GM10248 (cell line): ENCODE data around the gene FUT9.

ENCODE experiments used
- CTCF ChIA-PET: fragments of 300-600 bp; sonication (Branson Sonifier 250); formaldehyde crosslinking; extraction: SDS; loops from one replicate; lab custom pipeline; 2021; ENCODE audit warnings: antibody characterized with exemption; lab: Yijun Ruan, JAX
- POLR2A ChIA-PET: fragments of 350-650 bp; sonication (Branson Sonifier 250); formaldehyde crosslinking; extraction: SDS; loops from one replicate; lab custom pipeline; 2020; ENCODE audit warnings: antibody characterized with exemption; lab: Yijun Ruan, JAX
- DNase-seq: peaks from one replicate; pipeline ENCODE4 v3.0.0; 2012; ENCODE audit errors: extremely low spot score
- TF ChIP-seq, protein P1 (sequence below): IDR thresholded peaks from 2 replicates; pipeline ENCODE4 v1.5.1; 2012; ENCODE audit warnings: mild to moderate bottlenecking, low read depth; ENCODE audit errors: extremely low read depth, missing control alignments, control extremely low read depth

The FUT9 gene

GRCh38 chr6:96213784-96214183 is 198.0 kb downstream of the FUT9 start:
- DNase-seq = no peak

DNA sequence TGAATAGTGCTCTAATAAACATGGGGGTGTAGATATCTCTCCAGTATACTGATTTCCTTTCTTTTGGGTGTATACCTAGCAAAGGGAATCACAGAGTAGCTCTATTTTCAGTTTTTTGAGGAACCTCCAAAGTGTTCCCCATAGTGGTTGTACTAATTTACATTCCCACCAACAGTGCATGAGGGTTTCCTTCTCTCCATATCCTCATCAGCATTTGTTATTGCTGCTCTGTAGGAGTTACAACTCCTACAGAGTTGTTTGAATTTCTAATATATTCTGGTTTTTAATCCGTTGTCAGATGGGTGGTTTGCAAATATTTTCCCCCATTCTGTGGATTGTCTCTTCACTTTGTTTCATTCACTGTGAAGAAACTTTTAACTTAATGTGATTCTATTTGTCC is 207.9 kb downstream of the FUT9 start:
- no peak for DNase-seq
- CTCF ChIA-PET = interaction anchor here (1.0 kb wide), 1 partner anchor 14 kb away, joined by 3 read pairs; no protein-coding TSS in a partner anchor
- POLR2A ChIA-PET = no interaction called here
- TF ChIP-seq, protein P1, sequence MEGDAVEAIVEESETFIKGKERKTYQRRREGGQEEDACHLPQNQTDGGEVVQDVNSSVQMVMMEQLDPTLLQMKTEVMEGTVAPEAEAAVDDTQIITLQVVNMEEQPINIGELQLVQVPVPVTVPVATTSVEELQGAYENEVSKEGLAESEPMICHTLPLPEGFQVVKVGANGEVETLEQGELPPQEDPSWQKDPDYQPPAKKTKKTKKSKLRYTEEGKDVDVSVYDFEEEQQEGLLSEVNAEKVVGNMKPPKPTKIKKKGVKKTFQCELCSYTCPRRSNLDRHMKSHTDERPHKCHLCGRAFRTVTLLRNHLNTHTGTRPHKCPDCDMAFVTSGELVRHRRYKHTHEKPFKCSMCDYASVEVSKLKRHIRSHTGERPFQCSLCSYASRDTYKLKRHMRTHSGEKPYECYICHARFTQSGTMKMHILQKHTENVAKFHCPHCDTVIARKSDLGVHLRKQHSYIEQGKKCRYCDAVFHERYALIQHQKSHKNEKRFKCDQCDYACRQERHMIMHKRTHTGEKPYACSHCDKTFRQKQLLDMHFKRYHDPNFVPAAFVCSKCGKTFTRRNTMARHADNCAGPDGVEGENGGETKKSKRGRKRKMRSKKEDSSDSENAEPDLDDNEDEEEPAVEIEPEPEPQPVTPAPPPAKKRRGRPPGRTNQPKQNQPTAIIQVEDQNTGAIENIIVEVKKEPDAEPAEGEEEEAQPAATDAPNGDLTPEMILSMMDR = no peak

More at GRCh38 chr6:96213784-96214183, 198.0 kb downstream of the FUT9 start:
- TF ChIP-seq, protein P1 = no peak
- ChIA-PET CTCF (no interaction called here), POLR2A (no interaction called here)

DNA sequence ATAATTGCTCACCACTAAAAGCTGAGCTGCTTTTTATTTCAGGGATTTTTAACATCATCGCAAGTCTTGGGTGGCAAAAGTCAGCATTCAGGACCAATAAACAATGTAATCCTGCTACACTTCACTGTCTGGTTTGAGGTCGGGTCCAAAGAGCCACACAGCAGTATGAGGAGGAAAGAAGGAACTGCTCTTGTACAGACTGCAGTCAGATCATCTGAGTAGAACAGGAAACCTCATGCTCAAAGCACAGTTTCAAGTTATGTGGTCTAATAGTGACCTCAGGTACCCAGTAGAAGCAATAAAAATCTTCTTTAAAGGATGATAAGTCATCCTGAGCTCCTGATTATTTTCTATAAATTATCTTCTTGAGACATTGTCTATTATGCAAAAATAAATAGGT is 211.4 kb downstream of the FUT9 start:
- CTCF ChIA-PET = interaction anchor here (1.3 to 1.4 kb wide), 2 partner anchors 9 to 43 kb away, joined by 3 read pairs; no protein-coding TSS in a partner anchor
- POLR2A ChIA-PET = no interaction called here
- no peak for DNase-seq
- TF ChIP-seq, protein P1 = no peak

DNA sequence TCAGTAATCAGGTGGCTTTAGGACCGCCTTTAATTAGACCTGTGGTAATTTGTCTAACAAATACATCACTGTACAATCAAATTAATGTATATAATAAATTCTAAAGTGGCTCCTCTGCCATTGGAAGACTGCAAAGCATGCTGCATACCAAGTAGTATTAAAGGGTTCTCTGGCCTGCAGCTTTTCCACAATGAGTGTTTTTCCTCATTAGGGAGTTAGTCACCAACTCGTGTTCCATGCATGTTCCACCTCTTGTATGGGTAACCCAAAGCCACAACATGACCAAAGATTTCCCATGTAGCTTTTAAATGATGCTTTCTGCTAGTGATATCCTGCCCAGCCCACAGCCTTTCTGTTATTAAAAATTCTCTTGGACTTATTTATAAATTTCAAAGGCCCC is 218.7 kb downstream of the FUT9 start:
- ChIA-PET POLR2A (no interaction called here), CTCF (no interaction called here)
- DNase-seq = no peak
- TF ChIP-seq, protein P1 = no peak

GRCh38 chr6:96235927-96236326 is 220.2 kb downstream of the FUT9 start:
- TF ChIP-seq, protein P1 = no peak
- POLR2A ChIA-PET = no interaction called here
- DNase-seq = no peak
- CTCF ChIA-PET = interaction anchor here (1.1 to 1.4 kb wide), 2 partner anchors 9 to 11 kb away, joined by 3 read pairs; no protein-coding TSS in a partner anchor

DNA sequence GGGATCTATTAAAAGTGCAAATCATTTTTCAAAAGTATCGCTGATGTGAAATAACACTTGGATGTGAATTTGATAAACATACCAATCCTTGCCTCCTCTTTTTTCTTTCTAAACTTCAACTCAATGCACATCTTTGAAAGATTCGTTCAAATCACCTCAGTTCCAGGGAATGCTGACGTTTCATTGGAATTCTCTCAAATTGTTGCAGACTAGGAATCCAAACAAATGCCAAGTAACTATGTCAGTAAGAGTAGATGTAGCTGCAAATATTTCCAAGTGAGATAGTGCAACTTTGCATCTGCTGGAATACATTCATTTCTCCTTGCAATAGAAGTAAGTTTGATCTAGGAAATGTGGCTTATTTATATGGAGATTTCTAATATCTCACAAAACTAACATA is 220.7 kb downstream of the FUT9 start:
- TF ChIP-seq, protein P1 = no peak
- CTCF ChIA-PET = interaction anchor here (0.7 to 1.4 kb wide), 3 partner anchors 9 to 15 kb away, joined by 3 read pairs; no protein-coding TSS in a partner anchor
- POLR2A ChIA-PET = no interaction called here
- no peak for DNase-seq
